Measurements from ENCODE around the gene IRS2. TPM values are rescaled to one million over a fixed set of nuclear protein-coding genes. Genes with fewer than 3 reads are reported as not detected.

IRS2 gene
- total and polyA plus RNA-seq, 3 donors from 2014 or later, result 6.9 to 33.4 (median 23.9) TPM

DNA sequence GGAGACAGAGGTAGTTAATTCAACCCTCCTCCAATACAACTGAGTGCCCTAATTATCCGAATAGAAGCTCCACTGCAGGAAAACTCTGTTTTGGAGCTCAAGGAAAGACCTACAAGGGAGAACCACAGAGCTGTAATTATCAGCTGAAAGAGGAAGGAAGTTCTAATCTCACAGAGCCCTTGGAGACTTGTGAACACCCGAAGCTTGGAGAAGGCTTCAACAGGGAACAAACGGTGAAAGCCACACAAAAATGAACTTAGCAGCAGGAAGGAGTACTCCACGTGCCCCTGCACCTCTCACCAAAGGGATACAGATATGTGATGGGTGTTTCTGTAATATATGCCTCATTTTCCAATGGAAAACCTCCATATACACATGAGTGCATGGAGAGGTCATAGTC, 61.1 kb downstream of the IRS2 start:
- Histone ChIP-seq H3K36me3 (ENCODE audit: low read depth, missing control alignments) (no peaks in the 10 kb centered on the region), H3K27me3 (no peaks in the 10 kb centered on the region), H3K9me3 (no peaks in the 10 kb centered on the region), H3K27ac (no peak overlapping the region), H3K4me1 (peaks cover 11% of the 10 kb centered on the region), H3K4me3 (no peak overlapping the region)
- TF ChIP-seq, protein P1, sequence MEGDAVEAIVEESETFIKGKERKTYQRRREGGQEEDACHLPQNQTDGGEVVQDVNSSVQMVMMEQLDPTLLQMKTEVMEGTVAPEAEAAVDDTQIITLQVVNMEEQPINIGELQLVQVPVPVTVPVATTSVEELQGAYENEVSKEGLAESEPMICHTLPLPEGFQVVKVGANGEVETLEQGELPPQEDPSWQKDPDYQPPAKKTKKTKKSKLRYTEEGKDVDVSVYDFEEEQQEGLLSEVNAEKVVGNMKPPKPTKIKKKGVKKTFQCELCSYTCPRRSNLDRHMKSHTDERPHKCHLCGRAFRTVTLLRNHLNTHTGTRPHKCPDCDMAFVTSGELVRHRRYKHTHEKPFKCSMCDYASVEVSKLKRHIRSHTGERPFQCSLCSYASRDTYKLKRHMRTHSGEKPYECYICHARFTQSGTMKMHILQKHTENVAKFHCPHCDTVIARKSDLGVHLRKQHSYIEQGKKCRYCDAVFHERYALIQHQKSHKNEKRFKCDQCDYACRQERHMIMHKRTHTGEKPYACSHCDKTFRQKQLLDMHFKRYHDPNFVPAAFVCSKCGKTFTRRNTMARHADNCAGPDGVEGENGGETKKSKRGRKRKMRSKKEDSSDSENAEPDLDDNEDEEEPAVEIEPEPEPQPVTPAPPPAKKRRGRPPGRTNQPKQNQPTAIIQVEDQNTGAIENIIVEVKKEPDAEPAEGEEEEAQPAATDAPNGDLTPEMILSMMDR (IDR thresholded peaks at IDR 0.05), result no peak
- no peak for TF ChIP-seq POLR2A (IDR thresholded peaks at IDR 0.05)
- no peak for DNase-seq
- intact Hi-C loops (cut with DNase I; ENCODE audit: low total_unique reads), result no loop called here
- 61 to 62% methylated on average over 4 of the region's 4 CpGs for WGBS, 2 donors

DNA sequence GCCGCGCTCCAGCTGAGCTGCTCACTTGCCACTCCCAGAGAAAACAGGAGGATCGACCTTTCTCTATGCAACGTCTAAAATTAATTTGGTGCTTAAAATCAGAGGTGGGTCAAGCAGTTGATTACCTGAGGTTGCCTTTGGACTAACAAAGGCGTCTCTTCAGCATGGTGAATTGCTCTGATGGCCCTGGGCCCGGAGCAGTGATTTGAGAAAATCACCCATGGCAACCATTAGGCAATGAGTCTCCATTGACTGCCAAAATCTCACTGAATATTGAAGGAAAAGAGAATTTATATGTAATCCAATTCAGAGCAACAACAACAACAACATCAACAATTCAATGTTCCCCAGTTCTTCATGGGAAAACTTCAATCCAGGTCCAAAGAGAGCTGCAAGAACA, 61.8 kb downstream of the IRS2 start:
- Histone ChIP-seq H3K4me3 (no peak overlapping the region), H3K4me1 (peaks cover 10% of the 10 kb centered on the region), H3K27me3 (no peaks in the 10 kb centered on the region), H3K9me3 (no peaks in the 10 kb centered on the region), H3K36me3 (ENCODE audit: low read depth, missing control alignments) (no peaks in the 10 kb centered on the region), H3K27ac (no peak overlapping the region)
- DNase-seq, result no peak
- TF ChIP-seq POLR2A (IDR thresholded peaks at IDR 0.05), result no peak
- TF ChIP-seq, protein P1 (IDR thresholded peaks at IDR 0.05), result no peak
- intact Hi-C loops (cut with DNase I; ENCODE audit: low total_unique reads), result no loop called here
- WGBS, 2 donors, result 95 to 96% methylated on average over 6 of the region's 6 CpGs

DNA sequence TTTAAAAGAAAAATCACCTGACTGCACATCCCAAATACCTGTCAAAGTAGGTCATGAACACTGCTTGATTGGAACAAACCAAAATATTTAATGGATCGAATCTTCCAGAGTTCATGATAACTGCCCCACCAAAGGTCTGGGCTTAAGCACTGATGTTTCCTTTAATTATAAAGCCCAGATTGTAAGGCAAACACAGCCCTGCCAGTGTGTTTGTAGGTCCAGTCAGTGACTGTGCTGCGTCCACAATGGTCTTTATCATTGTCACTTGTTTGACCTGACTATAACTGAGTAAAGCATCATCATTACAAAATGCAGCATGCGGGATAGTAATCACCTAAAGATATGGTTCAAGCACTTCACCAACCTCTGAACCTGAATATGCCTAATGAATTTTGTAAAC, 63.3 kb downstream of the IRS2 start:
- no peak overlapping the region for H3K4me3 ChIP-seq
- no peaks in the 10 kb centered on the region for H3K36me3 ChIP-seq (ENCODE audit: low read depth, missing control alignments)
- no peaks in the 10 kb centered on the region for H3K4me1 ChIP-seq
- H3K27me3 ChIP-seq, result no peaks in the 10 kb centered on the region
- no peak overlapping the region for H3K27ac ChIP-seq
- WGBS, 2 donors, result 81 to 84% methylated on average over 3 of the region's 3 CpGs
- H3K9me3 ChIP-seq, result no peaks in the 10 kb centered on the region
- TF ChIP-seq, protein P1 (IDR thresholded peaks at IDR 0.05), result no peak
- TF ChIP-seq POLR2A (IDR thresholded peaks at IDR 0.05), result no peak
- DNase-seq, result no peak
- intact Hi-C loops (cut with DNase I; ENCODE audit: low total_unique reads), result no loop called here

DNA sequence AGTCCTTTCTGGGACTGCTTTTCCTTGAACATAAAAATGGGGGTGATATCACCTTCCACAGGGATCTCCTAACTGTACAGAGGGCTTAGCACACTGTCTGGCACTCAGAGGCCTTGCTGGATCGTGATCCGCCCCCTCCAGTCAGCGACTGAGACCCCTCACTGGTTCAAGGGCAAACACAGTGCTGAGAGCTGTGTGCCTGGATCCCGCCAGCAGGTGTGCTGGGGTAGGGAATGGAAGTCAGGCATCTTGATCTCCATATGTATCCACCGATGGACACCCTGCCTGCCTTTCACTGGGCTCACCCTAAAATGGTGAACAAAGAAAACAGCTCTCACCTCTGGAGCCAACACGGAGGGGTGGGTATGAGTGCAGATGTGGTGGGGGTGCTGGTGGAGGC, 64.3 kb downstream of the IRS2 start:
- no peaks in the 10 kb centered on the region for H3K9me3 ChIP-seq
- no peak for DNase-seq
- no peak overlapping the region for H3K4me3 ChIP-seq
- no peak for TF ChIP-seq POLR2A (IDR thresholded peaks at IDR 0.05)
- TF ChIP-seq, protein P1 (IDR thresholded peaks at IDR 0.05), result no peak
- no peaks in the 10 kb centered on the region for H3K4me1 ChIP-seq
- intact Hi-C loops (cut with DNase I; ENCODE audit: low total_unique reads), result no loop called here
- H3K27ac ChIP-seq, result no peak overlapping the region
- 75 to 86% methylated on average over 4 to 6 of the region's 6 CpGs for WGBS, 2 donors
- no peaks in the 10 kb centered on the region for H3K27me3 ChIP-seq
- no peaks in the 10 kb centered on the region for H3K36me3 ChIP-seq (ENCODE audit: low read depth, missing control alignments)

DNA sequence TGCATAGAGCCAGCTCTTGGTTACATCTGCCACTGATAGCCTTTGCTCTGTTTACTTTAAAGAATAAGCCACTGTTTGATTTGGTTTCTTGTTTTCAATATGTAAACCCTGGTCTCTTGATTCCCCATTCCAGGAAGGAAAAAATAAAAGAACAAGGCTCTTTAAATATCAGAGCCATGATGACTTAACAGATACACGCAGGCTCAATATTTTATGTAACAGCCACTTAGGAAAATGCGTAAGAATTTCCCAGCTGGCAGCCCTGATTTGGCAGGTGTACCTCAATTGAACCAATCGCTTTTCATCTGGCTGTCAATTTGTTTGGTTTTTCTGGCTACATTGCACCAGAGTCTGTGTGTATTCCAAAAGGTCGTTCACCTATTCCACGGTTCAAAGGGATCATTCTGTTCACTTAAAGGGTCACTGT, 65.6 kb downstream of the IRS2 start:
- Histone ChIP-seq H3K4me3 (no peak overlapping the region), H3K4me1 (no peaks in the 10 kb centered on the region), H3K9me3 (no peaks in the 10 kb centered on the region), H3K27ac (no peak overlapping the region), H3K27me3 (no peaks in the 10 kb centered on the region), H3K36me3 (ENCODE audit: low read depth, missing control alignments) (no peaks in the 10 kb centered on the region)
- no peak for DNase-seq
- TF ChIP-seq, protein P1 (IDR thresholded peaks at IDR 0.05), result no peak
- no peak for TF ChIP-seq POLR2A (IDR thresholded peaks at IDR 0.05)
- intact Hi-C loops (cut with DNase I; ENCODE audit: low total_unique reads), result no loop called here
- WGBS, 2 donors, result 76 to 88% methylated on average over 5 of the region's 5 CpGs

Data from testis (tissue), 3 donors.